ENCODE data around the gene NYNRIN.

GRCh38 chr14:24351517-24351916 lies 47.3 kb upstream of the NYNRIN start:
- TF ChIP-seq IRF2 (CRISPR knock-in tag; IDR thresholded peaks at IDR 0.05; ENCODE audit: borderline replicate concordance, low read depth) (no peak), ELF4 (CRISPR knock-in tag; IDR thresholded peaks at IDR 0.05; ENCODE audit: low read depth) (no peak), ZNF232 (CRISPR knock-in tag; IDR thresholded peaks at IDR 0.05) (no peak), FOXJ3 (CRISPR knock-in tag; IDR thresholded peaks at IDR 0.05; ENCODE audit: borderline replicate concordance) (no peak), NFYB (CRISPR knock-in tag; conservative IDR thresholded peaks at IDR 0.05; ENCODE audit: low read depth) (no peak), CTCF (IDR thresholded peaks at IDR 0.05) (no peak), STAT6 (CRISPR knock-in tag; conservative IDR thresholded peaks at IDR 0.05; ENCODE audit: low read depth) (no peak), SMAD3 (CRISPR knock-in tag; IDR thresholded peaks at IDR 0.05; ENCODE audit: borderline replicate concordance) (no peak), USF2 (CRISPR knock-in tag; IDR thresholded peaks at IDR 0.05) (no peak), ARID4B (CRISPR knock-in tag; IDR thresholded peaks at IDR 0.05; ENCODE audit: borderline replicate concordance) (no peak), ESRRA (CRISPR knock-in tag; IDR thresholded peaks at IDR 0.05; ENCODE audit: borderline replicate concordance) (no peak), E2F4 (CRISPR knock-in tag; IDR thresholded peaks at IDR 0.05; ENCODE audit: borderline replicate concordance, low read depth) (no peak), ATF2 (CRISPR knock-in tag; IDR thresholded peaks at IDR 0.05; ENCODE audit: borderline replicate concordance, low read depth) (no peak)

All from WTC11 (cell line).